ENCODE data around the gene MSANTD1.

MSANTD1 gene

GRCh38 chr4:3287271-3287971, 38.5 kb downstream of the MSANTD1 start:
- ChIA-PET CTCF (no interaction called here), POLR2A (no interaction called here)
- TF ChIP-seq FOXK2 (IDR thresholded peaks at IDR 0.05) (no peak), SUZ12 (IDR thresholded peaks at IDR 0.05) (no peak), NFRKB (IDR thresholded peaks at IDR 0.05) (no peak), TARDBP (IDR thresholded peaks at IDR 0.05) (no peak), FOXA1 (IDR thresholded peaks at IDR 0.05) (no peak), PKNOX1 (IDR thresholded peaks at IDR 0.05) (no peak), HDGF (IDR thresholded peaks at IDR 0.05; ENCODE audit: borderline replicate concordance) (no peak), ZNF384 (IDR thresholded peaks at IDR 0.05) (no peak), FOXM1 (IDR thresholded peaks at IDR 0.05; ENCODE audit: borderline replicate concordance) (no peak), SP1 (IDR thresholded peaks at IDR 0.05) (no peak), BHLHE40 (IDR thresholded peaks at IDR 0.05; ENCODE audit: borderline replicate concordance) (no peak), L3MBTL2 (conservative IDR thresholded peaks at IDR 0.05) (no peak), CTBP1 (IDR thresholded peaks at IDR 0.05; ENCODE audit: borderline replicate concordance) (no peak), ARNT (IDR thresholded peaks at IDR 0.05) (no peak), ELF4 (IDR thresholded peaks at IDR 0.05) (no peak), LEF1 (IDR thresholded peaks at IDR 0.05; ENCODE audit: borderline replicate concordance) (no peak)
- no peak for DNase-seq (ENCODE audit: extremely low spot score)

DNA sequence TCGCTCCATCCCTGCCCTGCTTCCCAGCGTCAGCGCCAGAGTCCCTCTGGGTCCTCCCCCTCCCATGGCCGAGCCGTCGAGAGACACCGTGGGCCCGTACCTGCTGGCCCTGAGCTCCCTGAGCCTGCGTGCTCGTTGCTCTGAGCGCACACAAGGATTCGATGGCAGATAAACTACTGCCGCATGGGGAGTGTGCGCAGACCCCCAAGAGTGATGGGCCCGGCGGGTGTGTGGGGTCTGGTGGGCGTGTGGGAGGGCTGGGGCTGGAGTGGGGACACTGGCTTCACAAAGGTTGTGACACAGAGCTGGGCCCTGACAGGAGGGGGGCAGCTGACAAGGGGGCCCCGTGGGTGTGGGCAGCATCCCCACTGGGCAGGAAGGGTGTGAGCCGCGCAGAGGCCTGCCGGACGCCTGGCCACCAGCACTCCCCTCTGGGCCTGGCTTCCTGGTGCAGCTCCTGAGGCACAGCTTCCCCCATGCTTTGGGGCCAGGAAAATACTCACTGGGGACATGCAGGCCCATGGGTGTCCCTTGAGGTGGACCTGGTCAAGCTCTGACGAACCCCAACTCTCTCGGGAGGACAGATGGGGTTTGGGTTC, 39.1 kb downstream of the MSANTD1 start:
- POLR2A ChIA-PET, result no interaction called here
- CTCF ChIA-PET, result no interaction called here
- no peak for DNase-seq (ENCODE audit: extremely low spot score)
- no peak for TF ChIP-seq FOXK2 (IDR thresholded peaks at IDR 0.05)
- no peak for TF ChIP-seq ELF4 (IDR thresholded peaks at IDR 0.05)
- TF ChIP-seq L3MBTL2 (conservative IDR thresholded peaks at IDR 0.05), result no peak
- no peak for TF ChIP-seq SUZ12 (IDR thresholded peaks at IDR 0.05)
- no peak for TF ChIP-seq HDGF (IDR thresholded peaks at IDR 0.05; ENCODE audit: borderline replicate concordance)
- no peak for TF ChIP-seq SP1 (IDR thresholded peaks at IDR 0.05)
- TF ChIP-seq FOXM1 (IDR thresholded peaks at IDR 0.05; ENCODE audit: borderline replicate concordance), result no peak
- no peak for TF ChIP-seq BHLHE40 (IDR thresholded peaks at IDR 0.05; ENCODE audit: borderline replicate concordance)

DNA sequence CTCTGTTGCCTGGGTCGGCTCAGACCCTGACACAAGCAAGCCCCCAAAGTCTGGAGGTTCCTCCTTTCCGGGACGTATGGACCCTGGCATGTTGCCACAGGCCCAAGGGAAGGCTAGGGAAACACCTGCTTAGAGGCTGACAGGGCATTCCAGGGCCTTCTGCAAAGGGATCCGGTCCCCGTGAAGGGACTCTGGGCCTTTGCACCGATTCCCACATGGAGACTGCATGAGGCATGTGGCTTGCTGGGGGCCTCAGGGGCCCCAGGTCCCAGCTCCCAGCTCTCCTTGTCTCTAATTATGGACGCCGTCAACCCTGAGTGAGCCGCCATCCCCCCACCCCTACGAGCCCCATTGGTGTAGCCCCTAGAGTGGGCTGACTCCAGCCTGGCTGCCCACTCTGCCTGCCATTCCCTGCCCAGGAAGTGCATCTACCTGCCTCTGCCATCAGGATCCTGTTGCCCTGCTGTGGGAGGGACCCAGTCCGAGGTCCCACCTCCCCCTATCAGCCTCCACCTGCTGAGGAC, 39.7 kb downstream of the MSANTD1 start:
- TF ChIP-seq ELF4 (IDR thresholded peaks at IDR 0.05), result no peak
- no peak for TF ChIP-seq L3MBTL2 (conservative IDR thresholded peaks at IDR 0.05)
- no peak for TF ChIP-seq CTBP1 (IDR thresholded peaks at IDR 0.05; ENCODE audit: borderline replicate concordance)
- TF ChIP-seq FOXM1 (IDR thresholded peaks at IDR 0.05; ENCODE audit: borderline replicate concordance), result no peak
- TF ChIP-seq ZNF384 (IDR thresholded peaks at IDR 0.05), result no peak
- TF ChIP-seq SUZ12 (IDR thresholded peaks at IDR 0.05), result no peak
- TF ChIP-seq ARNT (IDR thresholded peaks at IDR 0.05), result no peak
- ChIA-PET POLR2A (no interaction called here), CTCF (no interaction called here)
- no peak for DNase-seq (ENCODE audit: extremely low spot score)

- no peak for DNase-seq (ENCODE audit: extremely low spot score)
- POLR2A ChIA-PET, result interaction anchor here (1.9 kb wide), 1 partner anchor 14 kb away, joined by 6 read pairs; no protein-coding TSS in a partner anchor
- CTCF ChIA-PET, result no interaction called here
- TF ChIP-seq TARDBP (IDR thresholded peaks at IDR 0.05), result no peak
- no peak for TF ChIP-seq SP1 (IDR thresholded peaks at IDR 0.05)
- no peak for TF ChIP-seq FOXK2 (IDR thresholded peaks at IDR 0.05)
- TF ChIP-seq HDGF (IDR thresholded peaks at IDR 0.05; ENCODE audit: borderline replicate concordance), result no peak
- TF ChIP-seq ARNT (IDR thresholded peaks at IDR 0.05), result no peak
- no peak for TF ChIP-seq BHLHE40 (IDR thresholded peaks at IDR 0.05; ENCODE audit: borderline replicate concordance)
- TF ChIP-seq CTBP1 (IDR thresholded peaks at IDR 0.05; ENCODE audit: borderline replicate concordance), result no peak
- TF ChIP-seq SUZ12 (IDR thresholded peaks at IDR 0.05), result no peak
- no peak for TF ChIP-seq FOXM1 (IDR thresholded peaks at IDR 0.05; ENCODE audit: borderline replicate concordance)
- no peak for TF ChIP-seq LEF1 (IDR thresholded peaks at IDR 0.05; ENCODE audit: borderline replicate concordance)
- TF ChIP-seq FOXA1 (IDR thresholded peaks at IDR 0.05), result no peak
- TF ChIP-seq PKNOX1 (IDR thresholded peaks at IDR 0.05), result no peak
- no peak for TF ChIP-seq NFRKB (IDR thresholded peaks at IDR 0.05)
- no peak for TF ChIP-seq ZNF384 (IDR thresholded peaks at IDR 0.05)
- TF ChIP-seq L3MBTL2 (conservative IDR thresholded peaks at IDR 0.05), result no peak
- TF ChIP-seq ELF4 (IDR thresholded peaks at IDR 0.05), result no peak
Observed at GRCh38 chr4:3290476-3290875, 41.5 kb downstream of the MSANTD1 start.

DNA sequence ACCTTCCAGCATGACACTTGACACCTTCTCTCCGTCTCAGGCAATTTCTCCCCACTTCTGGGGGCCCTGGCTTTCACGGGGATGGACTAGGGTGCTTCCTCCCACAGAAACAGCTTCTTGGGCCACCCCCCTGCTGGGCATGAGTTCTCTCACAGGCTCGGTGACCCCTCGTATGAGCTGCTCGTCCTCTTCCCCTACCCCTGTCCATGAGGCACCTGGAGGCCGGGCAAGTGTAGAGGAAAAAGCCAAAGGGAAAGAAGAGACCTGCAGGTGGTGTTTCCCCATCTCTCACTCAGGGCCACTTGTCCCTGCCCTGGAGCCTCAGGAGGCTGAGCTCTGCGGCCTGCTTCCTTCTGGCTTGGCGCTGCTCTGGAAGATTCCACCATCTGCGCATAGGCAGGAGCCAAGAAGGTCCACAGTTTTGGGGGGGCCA, 41.9 kb downstream of the MSANTD1 start:
- ChIA-PET POLR2A (interaction anchor here (1.8 to 1.9 kb wide), 2 partner anchors 13 to 14 kb away, joined by 5 to 6 read pairs; no protein-coding TSS in a partner anchor), CTCF (no interaction called here)
- no peak for DNase-seq (ENCODE audit: extremely low spot score)
- no peak for TF ChIP-seq ZNF384 (IDR thresholded peaks at IDR 0.05)
- TF ChIP-seq HDGF (IDR thresholded peaks at IDR 0.05; ENCODE audit: borderline replicate concordance), result no peak
- TF ChIP-seq ELF4 (IDR thresholded peaks at IDR 0.05), result no peak
- no peak for TF ChIP-seq NFRKB (IDR thresholded peaks at IDR 0.05)
- TF ChIP-seq FOXM1 (IDR thresholded peaks at IDR 0.05; ENCODE audit: borderline replicate concordance), result no peak
- TF ChIP-seq TARDBP (IDR thresholded peaks at IDR 0.05), result no peak
- TF ChIP-seq SUZ12 (IDR thresholded peaks at IDR 0.05), result no peak
- TF ChIP-seq LEF1 (IDR thresholded peaks at IDR 0.05; ENCODE audit: borderline replicate concordance), result no peak
- no peak for TF ChIP-seq FOXA1 (IDR thresholded peaks at IDR 0.05)
- TF ChIP-seq ARNT (IDR thresholded peaks at IDR 0.05), result no peak
- no peak for TF ChIP-seq PKNOX1 (IDR thresholded peaks at IDR 0.05)
- no peak for TF ChIP-seq CTBP1 (IDR thresholded peaks at IDR 0.05; ENCODE audit: borderline replicate concordance)

Measured in HEK293T (cell line).